ENCODE measurements around the gene LCN12.

LCN12 gene

GRCh38 chr9:136927343-136928271, 24.5 kb upstream of the LCN12 start:
- no peak for DNase-seq (ENCODE audit: low read depth)

DNA sequence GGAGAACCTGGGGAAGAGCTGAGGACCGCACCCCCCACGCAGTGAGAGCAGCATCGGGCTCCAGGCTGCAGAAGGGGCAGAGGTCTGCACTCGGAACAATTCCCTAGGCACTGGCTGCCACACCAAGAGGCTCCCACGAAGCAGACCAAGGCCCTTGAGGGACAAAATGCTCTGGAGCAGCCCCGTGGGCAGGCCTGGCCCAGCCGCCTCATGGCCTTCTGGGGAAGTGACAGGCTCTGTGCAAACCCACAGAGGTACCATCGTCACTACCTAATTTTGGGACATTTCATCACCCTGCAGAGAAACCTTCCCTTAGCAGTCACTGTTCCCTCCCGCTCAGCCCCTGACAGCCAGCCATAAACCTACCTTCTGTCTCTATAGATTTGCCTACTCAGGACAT, 23.5 kb upstream of the LCN12 start:
- no peak for DNase-seq (ENCODE audit: low read depth)

DNA sequence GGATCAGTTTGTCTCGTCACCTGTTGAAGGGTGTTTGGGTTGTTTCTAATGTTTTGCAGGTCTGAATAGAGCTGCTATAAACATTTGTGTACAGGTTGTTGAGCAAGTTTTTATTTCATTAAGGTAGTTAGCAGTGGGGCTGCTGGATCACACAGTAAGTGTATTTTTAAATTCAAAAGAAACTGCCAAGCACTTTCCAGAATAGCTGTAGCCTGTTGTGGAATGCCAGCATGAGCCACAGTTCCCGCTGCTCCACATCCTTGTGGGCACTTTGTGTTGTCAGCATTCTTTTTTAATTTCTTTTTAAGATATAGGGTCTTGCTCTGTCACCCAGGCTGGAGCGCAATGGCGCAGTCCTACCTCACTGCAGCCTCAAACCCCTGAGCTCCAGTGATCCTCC, 22.1 kb upstream of the LCN12 start:
- DNase-seq (ENCODE audit: low read depth): no peak

GRCh38 chr9:136931611-136932130, 20.4 kb upstream of the LCN12 start:
- no peak for DNase-seq (ENCODE audit: low read depth)

DNA sequence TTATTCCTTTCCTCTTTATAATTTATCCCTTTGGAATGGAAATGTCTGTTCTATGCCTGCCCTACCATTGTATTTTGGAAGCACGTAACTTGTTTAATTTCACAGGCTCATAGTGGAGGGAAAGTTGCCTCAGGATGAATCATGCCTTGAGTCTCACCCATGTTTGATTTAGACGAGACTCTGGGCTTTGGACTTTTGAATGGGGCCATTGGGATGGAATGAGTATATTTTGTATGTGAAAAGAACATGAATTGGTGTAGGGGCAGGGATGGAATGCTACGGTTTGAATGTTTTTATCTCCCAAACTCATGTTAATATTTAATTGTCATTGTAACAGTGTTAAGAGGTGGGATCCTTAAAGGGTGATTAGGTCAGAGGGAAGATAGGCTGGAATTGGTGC, 17.8 kb upstream of the LCN12 start:
- no peak for DNase-seq (ENCODE audit: low read depth)

DNA sequence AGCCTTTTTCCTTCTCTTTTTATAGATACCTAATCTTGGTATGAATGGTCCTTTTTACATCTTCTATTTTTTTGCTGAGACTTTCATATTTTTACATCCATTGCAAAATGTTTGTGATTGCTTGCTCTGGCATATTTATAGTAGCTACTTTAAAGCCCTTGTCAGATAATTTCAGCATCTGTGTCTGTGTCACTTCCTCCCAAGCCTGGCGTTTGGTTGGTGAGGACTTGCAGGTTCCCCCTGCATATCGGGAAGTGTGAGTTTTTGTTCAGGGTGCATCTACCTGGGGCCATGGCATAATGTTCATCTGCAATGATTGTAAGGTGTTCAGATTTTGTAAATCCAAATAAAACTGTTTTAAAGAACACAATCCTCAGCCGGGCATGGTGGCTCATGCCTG, 16.4 kb upstream of the LCN12 start:
- no peak for DNase-seq (ENCODE audit: low read depth)

DNA sequence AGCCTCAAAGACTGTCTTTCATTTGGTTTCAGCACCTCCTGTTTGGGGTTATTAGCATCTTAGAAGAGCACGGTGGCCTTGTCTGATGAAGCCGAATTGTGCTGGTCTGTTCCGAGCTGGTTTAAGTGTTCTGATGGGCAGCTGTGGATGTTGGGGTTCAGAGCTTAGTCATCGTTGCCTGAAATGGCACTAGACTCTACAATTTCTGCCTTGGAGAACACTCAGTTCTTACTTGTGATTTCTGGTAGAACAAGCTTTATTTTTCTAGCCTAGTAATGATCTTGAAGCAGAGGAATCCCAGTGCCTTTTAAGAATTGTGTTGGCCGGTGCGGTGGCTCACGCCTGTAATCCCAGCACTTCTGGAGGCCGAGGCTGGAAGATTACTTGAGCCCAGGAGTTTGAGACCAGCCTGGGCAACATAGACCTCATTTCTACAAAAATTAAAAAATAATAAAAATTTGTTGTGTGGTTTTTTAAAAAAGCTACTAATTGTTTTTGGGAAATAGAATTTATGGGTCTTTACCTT, 15.4 kb upstream of the LCN12 start:
- no peak for DNase-seq (ENCODE audit: low read depth)

GRCh38 chr9:136937186-136938001, 14.7 kb upstream of the LCN12 start:
- DNase-seq (ENCODE audit: low read depth): no peak

GRCh38 chr9:136939431-136939995, 12.6 kb upstream of the LCN12 start:
- no peak for DNase-seq (ENCODE audit: low read depth)

DNA sequence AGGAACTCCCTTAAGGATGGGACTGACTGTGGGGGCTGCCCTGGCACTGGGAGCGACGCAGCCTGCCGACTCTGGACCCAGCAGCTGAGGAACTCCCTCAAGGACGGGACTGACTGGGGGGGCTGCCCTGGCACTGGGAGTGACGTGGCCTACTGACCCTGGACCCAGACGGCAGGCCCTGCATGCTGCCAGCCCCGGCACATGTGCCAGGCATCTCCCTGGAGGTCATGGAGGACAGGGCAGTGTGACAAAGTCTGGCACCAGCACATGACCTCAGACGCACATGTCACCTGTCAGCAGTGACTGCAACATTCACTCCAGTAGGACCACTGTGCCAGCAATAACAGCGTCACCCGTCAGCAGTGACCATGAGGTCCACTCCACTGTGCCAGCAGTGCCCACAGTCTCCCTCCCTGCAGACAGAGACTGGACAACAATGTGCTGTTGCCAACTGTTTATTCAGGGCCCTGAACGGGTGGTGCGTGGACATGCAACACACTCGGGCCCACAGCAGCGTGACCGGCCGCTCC, 12.0 kb upstream of the LCN12 start:
- no peak for DNase-seq (ENCODE audit: low read depth)

- DNase-seq (ENCODE audit: low read depth): no peak
Measured at GRCh38 chr9:136940526-136941230, 11.4 kb upstream of the LCN12 start.

- DNase-seq (ENCODE audit: low read depth): no peak
Measured at GRCh38 chr9:136941231-136942111, 10.6 kb upstream of the LCN12 start.

GRCh38 chr9:136942112-136942880, 9.8 kb upstream of the LCN12 start:
- no peak for DNase-seq (ENCODE audit: low read depth)

DNA sequence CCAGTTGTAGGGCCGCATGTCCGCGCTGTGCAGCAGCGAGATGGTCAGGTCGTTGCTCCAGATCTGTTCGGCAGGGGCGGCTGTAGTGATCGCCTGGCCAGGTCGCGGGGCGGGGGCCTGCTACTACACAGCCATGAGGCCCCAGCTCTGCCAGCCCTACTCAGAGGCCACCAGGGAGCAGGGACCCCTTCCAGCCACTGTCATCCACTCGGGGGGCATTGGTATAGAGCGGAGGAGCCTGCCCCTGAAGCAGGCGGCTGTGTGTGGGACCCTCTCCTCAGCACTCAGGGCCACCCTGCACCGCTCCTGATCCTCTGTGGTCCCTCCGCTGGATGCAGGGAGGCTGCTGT, 9.2 kb upstream of the LCN12 start:
- no peak for DNase-seq (ENCODE audit: low read depth)

DNA sequence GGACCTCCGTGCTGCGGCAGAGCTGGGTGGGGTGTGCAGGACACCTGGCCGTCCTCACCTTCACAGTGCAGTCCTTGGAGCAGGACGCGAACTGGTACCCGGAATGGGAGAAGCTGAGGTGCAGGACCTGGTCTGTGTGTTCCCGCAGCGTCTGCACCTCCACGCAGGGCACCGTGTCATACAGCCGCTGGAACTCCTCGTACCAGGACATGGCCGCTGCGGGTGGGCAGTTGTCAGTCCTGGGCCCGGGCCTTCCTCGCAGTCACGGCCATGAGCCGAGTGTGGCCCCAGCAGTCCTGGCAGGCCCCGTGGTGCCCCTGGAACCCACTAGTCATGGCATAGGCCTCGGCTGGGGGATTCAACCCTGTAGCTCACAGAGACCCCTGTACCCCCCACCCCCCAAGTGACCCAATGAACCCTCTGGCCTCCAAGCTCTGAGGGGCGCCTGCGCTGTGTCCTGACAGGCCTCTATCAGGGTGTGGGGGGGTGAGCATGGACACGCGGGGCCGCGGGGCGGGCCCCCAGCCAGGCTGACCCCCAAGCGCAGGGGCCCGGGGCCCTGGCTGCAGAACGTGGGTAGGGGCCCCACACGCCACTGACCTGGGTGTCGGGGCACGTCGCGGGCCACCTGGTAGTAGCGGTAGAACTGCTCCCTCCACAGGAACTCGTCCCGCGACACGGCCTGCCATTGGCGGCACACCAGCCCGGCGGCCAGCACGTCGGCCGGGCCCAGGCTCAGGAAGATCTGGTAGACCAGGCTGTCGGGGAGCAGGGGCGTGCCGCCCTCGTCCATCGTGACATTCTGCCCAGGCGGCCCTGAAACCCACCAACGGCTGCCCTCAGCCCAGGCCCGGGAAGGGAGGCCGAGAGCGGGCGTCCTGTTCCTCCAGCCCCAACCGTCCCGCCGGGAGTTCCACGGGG, 8.5 kb upstream of the LCN12 start:
- DNase-seq (ENCODE audit: low read depth): no peak

- DNase-seq (ENCODE audit: low read depth): no peak
Measured at GRCh38 chr9:136944212-136944518, 7.9 kb upstream of the LCN12 start.

DNA sequence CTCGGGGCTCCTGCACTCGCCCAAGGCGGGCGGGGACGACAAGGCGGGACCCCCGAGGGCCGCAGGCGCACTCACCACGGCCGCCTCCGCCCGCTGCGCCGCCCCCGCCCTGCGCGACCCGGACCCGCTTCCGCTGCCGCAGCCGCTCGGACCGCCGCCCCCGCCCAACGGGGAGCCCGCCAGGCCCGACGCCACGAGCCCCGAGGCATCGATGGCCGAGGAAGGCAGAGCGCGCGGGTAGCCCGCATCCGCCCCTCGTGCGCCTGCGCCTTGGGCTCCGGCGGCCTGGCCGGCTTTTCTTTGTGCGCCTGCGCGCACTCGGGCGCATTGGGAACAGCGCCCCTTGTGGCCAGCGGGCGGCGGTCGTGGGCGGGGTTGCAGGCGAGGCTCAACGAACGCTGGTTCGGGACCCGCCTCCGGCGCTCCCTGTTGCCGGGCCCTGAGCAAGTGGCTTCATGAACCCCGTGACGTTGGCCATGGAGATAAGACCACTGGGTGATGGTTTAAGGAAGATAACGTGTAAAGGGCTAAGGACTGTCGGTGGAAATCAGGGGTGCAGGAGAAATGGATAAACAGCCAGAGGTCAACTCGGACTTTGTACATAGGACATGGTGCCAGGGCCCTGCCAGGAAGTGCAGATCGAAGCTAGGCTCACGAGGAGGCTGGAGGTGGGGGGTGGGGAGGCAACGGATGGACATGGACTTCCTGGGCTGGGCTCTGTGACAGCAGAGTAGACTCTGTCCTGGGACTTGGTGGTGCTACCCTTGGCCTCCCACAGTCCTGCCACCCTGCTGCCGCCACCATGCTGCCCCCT, 7.3 kb upstream of the LCN12 start, which contains the start of the genes C8G and FBXW5:
TSS of gene C8G (plus strand) at position 725 of the 814 bp plus-strand sequence. CDS start at position 803, 78 bp downstream.
TSS of gene FBXW5 (minus strand) at position 220 of the 814 bp plus-strand sequence. CDS start 655 bp downstream, outside the sequence.
- DNase-seq (ENCODE audit: low read depth): peak; percentile 28
